ENCODE data around the gene CPNE4.
A peak's percentile ranks its signal among the peaks of the same experiment; 100 is the strongest.

Gene CPNE4

GRCh38 chr3:131801566-131801965 is 233.2 kb downstream of the CPNE4 start:
- Histone ChIP-seq H3K4me2 (ENCODE audit: low read depth, low read length) (no peak overlapping the region), H3K4me3 (ENCODE audit: low read length) (no peak overlapping the region), H3K79me2 (ENCODE audit: low read length) (no peaks in the 10 kb centered on the region), H3K36me3 (replicated peaks; ENCODE audit: insufficient read depth, low read length) (no peaks in the 10 kb centered on the region), H3K9me3 (replicated peaks; ENCODE audit: insufficient read depth, low read length) (no peaks in the 10 kb centered on the region), H3K27ac (ENCODE audit: low read length) (no peak overlapping the region), H4K20me1 (ENCODE audit: insufficient read depth, low read length) (peaks cover 4% of the 10 kb centered on the region; the same call in 1 of the 2 replicates), H2AFZ (ENCODE audit: low read length) (no peak overlapping the region), H3K4me1 (ENCODE audit: low read length) (peaks cover 15% of the 10 kb centered on the region), H3K9me2 (replicated peaks; ENCODE audit: insufficient read depth, low read length) (no peaks in the 10 kb centered on the region), H3K9ac (ENCODE audit: low read length) (no peak overlapping the region), H3F3A (ENCODE audit: insufficient read depth, low read length) (peaks cover 11% of the 10 kb centered on the region), H3K27me3 (replicated peaks; ENCODE audit: insufficient read depth, low read length) (peaks cover 8% of the 10 kb centered on the region; the same call in 1 of the 2 replicates)
- TF ChIP-seq, protein P1, sequence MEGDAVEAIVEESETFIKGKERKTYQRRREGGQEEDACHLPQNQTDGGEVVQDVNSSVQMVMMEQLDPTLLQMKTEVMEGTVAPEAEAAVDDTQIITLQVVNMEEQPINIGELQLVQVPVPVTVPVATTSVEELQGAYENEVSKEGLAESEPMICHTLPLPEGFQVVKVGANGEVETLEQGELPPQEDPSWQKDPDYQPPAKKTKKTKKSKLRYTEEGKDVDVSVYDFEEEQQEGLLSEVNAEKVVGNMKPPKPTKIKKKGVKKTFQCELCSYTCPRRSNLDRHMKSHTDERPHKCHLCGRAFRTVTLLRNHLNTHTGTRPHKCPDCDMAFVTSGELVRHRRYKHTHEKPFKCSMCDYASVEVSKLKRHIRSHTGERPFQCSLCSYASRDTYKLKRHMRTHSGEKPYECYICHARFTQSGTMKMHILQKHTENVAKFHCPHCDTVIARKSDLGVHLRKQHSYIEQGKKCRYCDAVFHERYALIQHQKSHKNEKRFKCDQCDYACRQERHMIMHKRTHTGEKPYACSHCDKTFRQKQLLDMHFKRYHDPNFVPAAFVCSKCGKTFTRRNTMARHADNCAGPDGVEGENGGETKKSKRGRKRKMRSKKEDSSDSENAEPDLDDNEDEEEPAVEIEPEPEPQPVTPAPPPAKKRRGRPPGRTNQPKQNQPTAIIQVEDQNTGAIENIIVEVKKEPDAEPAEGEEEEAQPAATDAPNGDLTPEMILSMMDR (IDR thresholded peaks at IDR 0.05; ENCODE audit: low read length): no peak
- TF ChIP-seq EZH2 (optimal IDR thresholded peaks at IDR 0.05; ENCODE audit: low read depth, low read length) (no peak), EZH2phosphoT487 (IDR thresholded peaks at IDR 0.05; ENCODE audit: low read length) (no peak)
- DNase-seq: no peak

DNA sequence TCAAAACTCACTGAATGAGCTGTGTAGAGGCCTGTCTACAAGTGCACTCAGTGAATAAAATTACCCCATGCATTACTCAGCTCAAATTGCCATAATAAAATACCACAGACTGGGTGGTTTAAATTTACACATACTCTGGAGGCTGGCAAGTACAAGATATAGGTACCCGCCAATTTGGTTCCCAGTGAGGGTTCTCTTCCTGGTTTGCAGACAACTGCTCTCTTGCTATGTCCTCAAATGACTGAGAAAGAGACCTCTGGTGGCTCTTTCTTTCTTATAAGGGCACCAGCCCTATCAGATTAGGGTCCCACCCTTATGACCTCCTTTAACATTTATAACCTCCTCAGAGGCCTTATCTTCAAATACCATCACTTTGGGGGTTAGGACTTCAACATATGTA is 237.0 kb downstream of the CPNE4 start:
- TF ChIP-seq EZH2 (optimal IDR thresholded peaks at IDR 0.05; ENCODE audit: low read depth, low read length) (no peak), EZH2phosphoT487 (IDR thresholded peaks at IDR 0.05; ENCODE audit: low read length) (no peak)
- TF ChIP-seq, protein P1 (IDR thresholded peaks at IDR 0.05; ENCODE audit: low read length): no peak
- H3K79me2 ChIP-seq (ENCODE audit: low read length): no peaks in the 10 kb centered on the region
- no peaks in the 10 kb centered on the region for H3K9me2 ChIP-seq (replicated peaks; ENCODE audit: insufficient read depth, low read length)
- no peak overlapping the region for H3K4me2 ChIP-seq (ENCODE audit: low read depth, low read length)
- H3K27ac ChIP-seq (ENCODE audit: low read length): no peak overlapping the region
- no peak overlapping the region for H2AFZ ChIP-seq (ENCODE audit: low read length)
- H3K36me3 ChIP-seq (replicated peaks; ENCODE audit: insufficient read depth, low read length): no peaks in the 10 kb centered on the region
- H3K27me3 ChIP-seq (replicated peaks; ENCODE audit: insufficient read depth, low read length): peaks cover 8% of the 10 kb centered on the region; the same call in 1 of the 2 replicates
- no peak overlapping the region for H3K4me3 ChIP-seq (ENCODE audit: low read length)
- no peak for DNase-seq
- no peaks in the 10 kb centered on the region for H3K9me3 ChIP-seq (replicated peaks; ENCODE audit: insufficient read depth, low read length)
- H3K4me1 ChIP-seq (ENCODE audit: low read length): peaks cover 32% of the 10 kb centered on the region
- H3K9ac ChIP-seq (ENCODE audit: low read length): no peak overlapping the region
- peaks cover 25% of the 10 kb centered on the region for H3F3A ChIP-seq (ENCODE audit: insufficient read depth, low read length)
- H4K20me1 ChIP-seq (ENCODE audit: insufficient read depth, low read length): peaks cover 4% of the 10 kb centered on the region; the same call in 1 of the 2 replicates

- no peaks in the 10 kb centered on the region for H3K9me3 ChIP-seq (replicated peaks; ENCODE audit: insufficient read depth, low read length)
- no peaks in the 10 kb centered on the region for H3K79me2 ChIP-seq (ENCODE audit: low read length)
- peak; percentile 90 for DNase-seq
- peaks cover 32% of the 10 kb centered on the region for H3K4me1 ChIP-seq (ENCODE audit: low read length)
- peaks cover 4% of the 10 kb centered on the region; the same call in 1 of the 2 replicates for H4K20me1 ChIP-seq (ENCODE audit: insufficient read depth, low read length)
- no peak for TF ChIP-seq EZH2 (optimal IDR thresholded peaks at IDR 0.05; ENCODE audit: low read depth, low read length)
- H3F3A ChIP-seq (ENCODE audit: insufficient read depth, low read length): peaks cover 25% of the 10 kb centered on the region
- H3K4me2 ChIP-seq (ENCODE audit: low read depth, low read length): peak overlapping the region; percentile 48
- peak overlapping the region; percentile 17; the same call in 1 of the 2 replicates for H3K27ac ChIP-seq (ENCODE audit: low read length)
- no peaks in the 10 kb centered on the region for H3K36me3 ChIP-seq (replicated peaks; ENCODE audit: insufficient read depth, low read length)
- H3K27me3 ChIP-seq (replicated peaks; ENCODE audit: insufficient read depth, low read length): peaks cover 8% of the 10 kb centered on the region; the same call in 1 of the 2 replicates
- no peak overlapping the region for H3K9ac ChIP-seq (ENCODE audit: low read length)
- no peak overlapping the region for H3K4me3 ChIP-seq (ENCODE audit: low read length)
- no peak overlapping the region for H2AFZ ChIP-seq (ENCODE audit: low read length)
- no peaks in the 10 kb centered on the region for H3K9me2 ChIP-seq (replicated peaks; ENCODE audit: insufficient read depth, low read length)
Measured at GRCh38 chr3:131796558-131797198, 238.1 kb downstream of the CPNE4 start.

- Histone ChIP-seq H3K27ac (ENCODE audit: low read length) (peak overlapping the region; percentile 17; the same call in 1 of the 2 replicates), H3K4me2 (ENCODE audit: low read depth, low read length) (peak overlapping the region; percentile 48), H2AFZ (ENCODE audit: low read length) (no peak overlapping the region)
Measured at GRCh38 chr3:131796111-131796510, 238.7 kb downstream of the CPNE4 start.

More at GRCh38 chr3:131796111-131796510, 238.7 kb downstream of the CPNE4 start:
- no peak for TF ChIP-seq EZH2 (optimal IDR thresholded peaks at IDR 0.05; ENCODE audit: low read depth, low read length)
- TF ChIP-seq EZH2phosphoT487 (IDR thresholded peaks at IDR 0.05; ENCODE audit: low read length): no peak
- TF ChIP-seq, protein P1 (IDR thresholded peaks at IDR 0.05; ENCODE audit: low read length): no peak
- Histone ChIP-seq H3F3A (ENCODE audit: insufficient read depth, low read length) (peaks cover 25% of the 10 kb centered on the region), H3K9me3 (replicated peaks; ENCODE audit: insufficient read depth, low read length) (no peaks in the 10 kb centered on the region), H3K27me3 (replicated peaks; ENCODE audit: insufficient read depth, low read length) (peaks cover 8% of the 10 kb centered on the region; the same call in 1 of the 2 replicates), H3K4me1 (ENCODE audit: low read length) (peaks cover 32% of the 10 kb centered on the region), H3K79me2 (ENCODE audit: low read length) (no peaks in the 10 kb centered on the region), H3K36me3 (replicated peaks; ENCODE audit: insufficient read depth, low read length) (no peaks in the 10 kb centered on the region), H3K9me2 (replicated peaks; ENCODE audit: insufficient read depth, low read length) (no peaks in the 10 kb centered on the region), H3K4me3 (ENCODE audit: low read length) (no peak overlapping the region), H4K20me1 (ENCODE audit: insufficient read depth, low read length) (peaks cover 4% of the 10 kb centered on the region; the same call in 1 of the 2 replicates), H3K9ac (ENCODE audit: low read length) (no peak overlapping the region)
- no peak for DNase-seq
